GM19239 (cell line): ENCODE results near the gene RTKN.

ENCODE experiments used
- DNase-seq: peaks from one replicate; pipeline ENCODE4 v3.0.0; 2011; ENCODE audit warnings: low spot score; ENCODE audit not compliant: insufficient read length
- FAIRE-seq: peaks from 2 replicates; lab custom pipeline; 2011; peaks lifted over from hg19 to GRCh38; lab: Jason Lieb, UNC

Gene RTKN

GRCh38 chr2:74440378-74441169 lies 1.2 kb downstream of the RTKN start:
- FAIRE-seq (peak; percentile 91), DNase-seq (peak; percentile 98)

DNA sequence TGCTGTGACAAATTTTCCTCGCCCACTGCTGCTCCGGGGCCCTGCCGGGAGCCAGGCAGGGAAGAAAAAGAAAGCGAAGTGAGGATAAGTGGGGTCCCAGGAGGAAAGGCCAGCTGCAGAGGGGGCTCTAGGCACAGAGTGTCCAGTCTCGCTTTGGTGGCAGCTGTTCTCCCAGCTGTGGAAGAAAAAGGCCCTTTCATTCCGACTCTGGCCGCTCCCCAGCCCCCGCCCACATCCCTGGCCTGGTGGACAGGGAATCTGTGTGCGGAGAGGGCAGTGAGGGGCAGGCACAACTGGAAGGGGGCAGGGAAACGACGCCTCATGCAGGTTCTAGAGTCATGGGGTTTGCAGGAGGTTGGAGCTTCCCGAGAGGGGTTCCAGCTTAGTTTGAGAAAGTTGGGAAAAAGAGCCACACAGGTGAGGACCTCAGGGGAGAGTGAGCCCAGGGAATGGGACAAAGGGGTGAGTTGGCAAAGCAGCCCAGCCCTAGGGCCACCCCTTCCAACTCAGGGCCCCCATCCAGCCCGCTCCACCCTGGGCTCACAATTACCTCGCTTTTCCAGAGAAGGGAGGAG lies 1.8 kb downstream of the RTKN start:
- no peak for DNase-seq
- no peak for FAIRE-seq

GRCh38 chr2:74439373-74439772 lies 2.4 kb downstream of the RTKN start:
- FAIRE-seq (no peak), DNase-seq (no peak)

GRCh38 chr2:74438248-74438647 lies 3.5 kb downstream of the RTKN start:
- DNase-seq (no peak), FAIRE-seq (no peak)

- FAIRE-seq, result peak; percentile 52
- DNase-seq, result no peak
Measured at GRCh38 chr2:74436848-74437695, 4.7 kb downstream of the RTKN start.

DNA sequence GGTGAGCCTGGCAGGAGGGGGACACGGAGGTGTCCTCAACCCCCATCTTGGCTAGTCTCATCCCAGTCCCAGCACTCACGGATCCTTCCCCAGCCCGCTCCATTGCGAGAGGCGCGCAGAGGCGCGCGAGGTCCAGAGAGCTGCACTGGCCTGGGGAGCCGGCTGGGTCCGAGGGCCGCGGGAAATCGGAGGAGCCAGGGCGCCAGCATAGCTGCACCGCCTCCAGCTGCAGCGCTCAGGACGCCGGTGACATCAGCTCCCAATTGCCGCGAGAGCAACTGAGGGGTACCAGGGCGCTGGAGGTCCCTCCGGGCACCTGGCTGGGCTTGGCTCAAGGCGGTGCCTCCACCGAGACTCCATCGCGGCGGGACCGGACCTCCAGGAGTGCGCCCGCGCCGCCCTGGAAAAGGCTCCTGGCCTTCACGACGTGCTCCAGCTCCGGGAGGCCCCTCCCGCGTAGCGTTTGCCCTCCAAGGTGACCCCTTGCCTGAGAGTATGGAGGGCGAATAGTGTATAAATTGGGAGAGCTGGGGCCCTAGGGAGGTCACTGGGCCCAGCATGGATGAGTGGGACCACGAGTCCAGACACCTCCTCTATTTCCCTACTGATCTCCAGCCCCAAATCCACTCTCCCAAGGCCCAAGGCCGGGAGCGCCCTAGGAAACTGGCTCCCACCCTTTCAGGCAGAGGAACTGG lies 5.5 kb downstream of the RTKN start:
- DNase-seq, result no peak
- no peak for FAIRE-seq

DNA sequence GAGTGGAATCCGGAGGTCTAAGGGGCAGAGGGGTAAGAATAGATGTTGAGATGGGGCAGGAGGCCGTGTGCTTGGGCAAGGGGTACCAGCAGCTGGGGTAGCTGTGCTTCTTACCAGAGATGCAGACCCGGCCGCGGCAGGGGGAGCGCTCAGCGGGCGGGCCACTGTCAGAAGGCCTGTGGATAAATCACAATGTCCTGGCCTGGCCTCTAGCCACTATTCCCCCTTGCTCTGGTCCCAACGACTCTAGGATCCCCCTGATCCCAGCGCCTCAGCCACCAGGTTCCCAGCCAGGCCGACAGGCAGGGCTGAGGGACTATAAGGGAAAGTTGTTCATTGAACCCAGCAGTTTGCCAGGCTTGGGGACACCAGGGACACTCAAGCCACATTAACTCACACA lies 11.2 kb downstream of the RTKN start:
- FAIRE-seq (no peak), DNase-seq (no peak)

- DNase-seq, result no peak
- FAIRE-seq, result no peak
Measured at GRCh38 chr2:74429487-74430451, 12.0 kb downstream of the RTKN start.

DNA sequence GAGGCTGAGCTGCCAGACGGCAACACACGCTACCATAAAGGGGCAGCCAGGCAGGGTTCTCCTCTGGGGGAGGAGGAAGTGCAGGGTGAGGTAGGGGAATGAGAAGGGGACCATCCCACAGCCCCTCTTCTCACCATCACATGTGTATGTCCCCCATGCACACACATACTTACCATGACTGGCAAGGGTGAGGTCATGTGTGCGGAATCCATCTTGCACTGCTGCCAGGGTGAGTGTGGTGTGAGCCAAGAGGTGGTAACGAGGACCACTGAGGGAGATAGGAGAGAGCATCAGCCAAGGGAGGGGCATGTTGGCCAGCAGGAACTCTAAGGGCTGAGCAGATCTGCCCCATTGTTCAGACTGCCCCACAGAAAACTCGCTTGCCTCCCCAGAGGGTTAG lies 13.1 kb downstream of the RTKN start:
- no peak for DNase-seq
- FAIRE-seq, result no peak

- FAIRE-seq, result no peak
- no peak for DNase-seq
Measured at GRCh38 chr2:74427551-74427950, 14.2 kb downstream of the RTKN start.

GRCh38 chr2:74426181-74426758 lies 15.5 kb downstream of the RTKN start:
- DNase-seq (no peak), FAIRE-seq (no peak)

DNA sequence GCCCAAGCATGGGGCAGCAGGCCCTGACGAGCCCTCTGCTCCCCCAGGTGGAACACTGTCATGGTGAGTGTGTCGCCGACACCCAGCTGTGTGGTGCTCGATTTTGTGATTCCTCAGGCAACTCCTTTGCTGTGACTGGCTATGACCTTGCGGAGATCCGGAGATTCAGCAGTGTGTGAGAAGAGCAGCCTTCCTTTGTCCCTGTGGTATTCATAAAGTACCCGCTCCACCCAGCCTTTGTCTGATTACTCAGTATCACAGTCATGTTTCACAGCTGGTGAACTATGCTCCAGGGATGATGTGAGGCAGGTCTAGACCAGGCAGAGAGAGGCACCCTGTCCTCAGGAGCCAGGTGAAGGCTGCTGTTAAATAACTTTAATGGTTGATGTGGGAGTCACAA lies 16.2 kb downstream of the RTKN start:
- DNase-seq (no peak), FAIRE-seq (no peak)

DNA sequence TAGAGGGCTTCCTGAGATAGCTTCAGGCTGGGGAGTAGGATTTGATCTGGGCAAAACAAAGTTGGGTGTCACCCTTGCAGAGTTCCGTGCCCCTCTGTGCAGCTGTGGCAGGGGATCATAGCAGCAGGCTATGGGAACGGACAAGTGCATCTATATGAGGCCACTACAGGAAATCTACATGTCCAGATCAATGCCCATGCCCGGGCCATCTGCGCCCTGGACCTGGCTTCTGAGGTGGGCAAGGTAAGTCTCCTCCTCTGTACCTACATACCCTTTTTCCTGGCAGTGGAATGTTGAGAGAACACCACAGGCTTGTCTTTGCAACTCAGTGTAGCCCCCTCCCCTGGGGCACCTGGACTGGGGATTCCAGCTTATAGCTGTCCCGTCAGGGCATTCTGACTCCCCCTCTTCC lies 16.7 kb downstream of the RTKN start:
- no peak for FAIRE-seq
- no peak for DNase-seq

- FAIRE-seq, result no peak
- no peak for DNase-seq
Measured at GRCh38 chr2:74424139-74424992, 17.4 kb downstream of the RTKN start.

- FAIRE-seq (no peak), DNase-seq (no peak)
Measured at GRCh38 chr2:74423231-74424095, 18.3 kb downstream of the RTKN start.

DNA sequence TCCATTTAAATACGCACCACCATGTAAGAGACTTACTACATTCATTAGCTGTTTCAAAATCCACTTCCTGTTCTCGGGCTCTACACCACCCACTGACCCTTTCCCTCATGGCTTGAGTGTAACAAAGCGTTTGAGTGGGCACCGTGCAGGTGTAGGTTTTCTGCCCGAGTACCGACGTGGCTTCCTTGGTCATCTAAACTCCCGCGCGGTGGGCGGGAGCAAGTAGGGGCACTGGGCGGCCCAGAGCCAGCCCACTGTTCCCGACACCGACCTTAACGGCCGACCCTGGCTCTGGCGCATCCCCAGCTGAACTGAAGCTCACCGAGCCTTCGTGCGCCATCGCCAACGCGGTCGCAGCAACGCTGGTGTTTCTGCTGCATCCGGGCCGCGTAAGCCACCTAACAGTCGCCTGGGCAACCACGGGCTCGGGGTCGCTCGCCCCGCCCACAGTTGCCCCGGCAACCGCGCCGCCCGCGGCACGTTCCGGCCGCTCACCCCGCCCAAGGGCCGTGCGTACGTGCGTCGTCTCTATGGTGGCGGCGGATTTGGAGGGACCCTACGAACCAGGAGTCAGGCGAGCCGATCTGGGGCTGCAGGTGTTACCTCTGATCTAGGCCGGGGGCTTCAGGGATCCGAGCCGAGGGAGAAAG lies 20.4 kb downstream of the RTKN start, which contains the start of the genes C2orf81 and WDR54:
TSS of gene C2orf81 (minus strand) at position 399 of the 650 bp plus-strand sequence. CDS start at position 340, 59 bp downstream.
TSS of gene WDR54 (plus strand) at position 510 of the 650 bp plus-strand sequence. CDS start 424 bp downstream, outside the sequence.
- DNase-seq, result peak; percentile 95
- FAIRE-seq, result peak; percentile 93
